Heart left ventricle (tissue), 13 donors: ENCODE measurements around the gene CRADD.

Source experiments
- POLR2A ChIP-seq, 2 donors: fragments of 450-650 bp; IDR thresholded peaks; one replicate each; pipeline ENCODE4 v1.6.1; 2017; ENCODE audit warnings: antibody characterized with exemption in 2 of 2, mild to moderate bottlenecking in 2 of 2, moderate library complexity in 2 of 2
- TF ChIP-seq, protein P1 (sequence below), 12 donors: fragments of 200-600 bp; sonication (generic) in 4 of 12; IDR thresholded peaks; one replicate each; pipeline versions ENCODE4 v1.5.0 to v1.8.0; 2018 to 2022; ENCODE audit warnings: antibody characterized with exemption in 12 of 12, mild to moderate bottlenecking in 5 of 12
- donor health status: ischemic (EF 13 %, LVEDD 7.1; RV severe dilation, severe dysfunction).
- donor health status: DM: no; HTN: yes; CAD: no.
- donor health status: DM: no; HTN: no; CAD: no.
- donor health status: ischemic (EF 25% LVEDD 6.9; RV normal size, moderate dysfunction).
- donor health status: ischemic (EF 25% LVEDD 5.7; RV mildly dilated, moderate dysfunction).
- donor health status: ischemic (EF 35%, LVEDD 5.7; RV mildly dilated, moderate dysfunction).
- donor health status: nonischemic (EF 11% LVEDD 7.7; RV severe dilation, severe dysfunction).
- donor health status: DM: yes; HTN: yes; CAD: no.
- donor health status: PGD.
- donor health status: ischemic (EF 29% LVEDD 5.4; RV normal size, mild dysfunction).
- donor health status: nonischemic (EF 23%, LVEDD 6.1; RV moderate dilation, normal function).

DNA sequence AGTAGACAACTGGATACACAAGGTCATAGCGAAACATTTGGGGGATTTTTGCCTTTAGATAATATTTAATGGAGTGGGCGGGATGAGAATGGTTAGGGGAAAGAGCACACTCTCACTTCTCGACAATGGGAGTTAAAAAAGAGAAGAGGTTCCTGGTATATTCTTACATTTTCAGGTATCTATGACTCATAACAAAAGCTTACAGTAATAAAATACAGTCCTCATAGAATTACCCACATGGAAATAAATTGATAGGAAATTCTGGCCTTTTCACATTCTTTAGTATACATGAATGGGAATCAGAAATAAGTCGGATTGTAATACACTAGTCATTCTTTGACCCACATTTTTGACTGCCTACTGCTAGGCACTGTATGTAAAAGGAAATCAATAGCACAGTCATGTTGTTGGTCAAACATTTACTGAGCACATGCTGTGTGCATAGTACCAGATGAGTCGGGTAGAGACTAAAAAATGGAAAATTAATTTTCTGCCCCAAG lies 8.2 kb upstream of the CRADD start:
- no peak for TF ChIP-seq POLR2A (IDR thresholded peaks at IDR 0.05)
- TF ChIP-seq, protein P1, sequence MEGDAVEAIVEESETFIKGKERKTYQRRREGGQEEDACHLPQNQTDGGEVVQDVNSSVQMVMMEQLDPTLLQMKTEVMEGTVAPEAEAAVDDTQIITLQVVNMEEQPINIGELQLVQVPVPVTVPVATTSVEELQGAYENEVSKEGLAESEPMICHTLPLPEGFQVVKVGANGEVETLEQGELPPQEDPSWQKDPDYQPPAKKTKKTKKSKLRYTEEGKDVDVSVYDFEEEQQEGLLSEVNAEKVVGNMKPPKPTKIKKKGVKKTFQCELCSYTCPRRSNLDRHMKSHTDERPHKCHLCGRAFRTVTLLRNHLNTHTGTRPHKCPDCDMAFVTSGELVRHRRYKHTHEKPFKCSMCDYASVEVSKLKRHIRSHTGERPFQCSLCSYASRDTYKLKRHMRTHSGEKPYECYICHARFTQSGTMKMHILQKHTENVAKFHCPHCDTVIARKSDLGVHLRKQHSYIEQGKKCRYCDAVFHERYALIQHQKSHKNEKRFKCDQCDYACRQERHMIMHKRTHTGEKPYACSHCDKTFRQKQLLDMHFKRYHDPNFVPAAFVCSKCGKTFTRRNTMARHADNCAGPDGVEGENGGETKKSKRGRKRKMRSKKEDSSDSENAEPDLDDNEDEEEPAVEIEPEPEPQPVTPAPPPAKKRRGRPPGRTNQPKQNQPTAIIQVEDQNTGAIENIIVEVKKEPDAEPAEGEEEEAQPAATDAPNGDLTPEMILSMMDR (IDR thresholded peaks at IDR 0.05) = no peak
